Hypothalamus (tissue), 51 donors: ENCODE data around the gene GAB2.
"Not testable (repeated sequence)": the region's sequence is repeated elsewhere in the genome, so short reads cannot be mapped to it uniquely, and the experiment has no call there.

Experiments used
- DNase-seq, 51 donors: peaks; one replicate each; lab custom pipeline; 2025; lab: John Stamatoyannopoulos, UW

The GAB2 gene

GRCh38 chr11:78228467-78228866, 189.2 kb downstream of the GAB2 start:
- peak in 14 of 51 donors; percentile 8 to 59 (median 22) for DNase-seq

GRCh38 chr11:78227921-78228320, 189.7 kb downstream of the GAB2 start:
- DNase-seq: no peak

- DNase-seq: no peak
Measured at GRCh38 chr11:78226684-78227680, 190.6 kb downstream of the GAB2 start.

GRCh38 chr11:78224906-78225420, 192.7 kb downstream of the GAB2 start:
- no peak for DNase-seq

- DNase-seq: no peak
Measured at GRCh38 chr11:78224506-78224905, 193.1 kb downstream of the GAB2 start.

GRCh38 chr11:78223320-78223954, 194.2 kb downstream of the GAB2 start:
- no peak for DNase-seq

GRCh38 chr11:78222726-78223125, 194.9 kb downstream of the GAB2 start:
- DNase-seq: not testable (repeated sequence)

- DNase-seq: no peak
Measured at GRCh38 chr11:78221396-78222315, 196.0 kb downstream of the GAB2 start.

- no peak for DNase-seq
Measured at GRCh38 chr11:78220218-78221157, 197.1 kb downstream of the GAB2 start.

- DNase-seq: peak in 5 of 51 donors; percentile 13 to 48 (median 16)
Measured at GRCh38 chr11:78219493-78220217, 198.0 kb downstream of the GAB2 start.

GRCh38 chr11:78218707-78219492, 198.7 kb downstream of the GAB2 start:
- no peak for DNase-seq

GRCh38 chr11:78217650-78218541, 199.7 kb downstream of the GAB2 start:
- no peak for DNase-seq

- DNase-seq: no peak
Measured at GRCh38 chr11:78216571-78217287, 200.9 kb downstream of the GAB2 start.

- DNase-seq: no peak
Measured at GRCh38 chr11:78216021-78216420, 201.6 kb downstream of the GAB2 start.

GRCh38 chr11:78214331-78215194, 203.1 kb downstream of the GAB2 start:
- DNase-seq: no peak
